CD14-positive monocyte (primary cell): ENCODE results near the gene SAMHD1. TPM values are rescaled to one million over a fixed set of nuclear protein-coding genes. Genes with fewer than 3 reads are reported as not detected.
"Not testable (repeated sequence)": the region's sequence is repeated elsewhere in the genome, so short reads cannot be mapped to it uniquely, and the experiment has no call there.

Source experiments
- DNase-seq, 3 donors: peaks; one replicate each; pipeline ENCODE4 v3.0.0-alpha.2; 2011 to 2022
- H2AFZ ChIP-seq: 2 replicates; pipeline ENCODE4 v1.6.0; 2012; ENCODE audit warnings: mild to moderate bottlenecking, low read depth, low read length, inconsistent platforms; ENCODE audit not compliant: insufficient read depth, poor library complexity, severe bottlenecking
- H3K27ac ChIP-seq, 2 donors: 1 replicate in 1 of 2; 2 replicates in 1 of 2; pipeline ENCODE4 v1.5.1; 2012 to 2013; ENCODE audit warnings: low read length in 2 of 2, control low read depth in 1 of 2, inconsistent platforms in 1 of 2, low read depth in 1 of 2, mild to moderate bottlenecking in 1 of 2
- H3K27me3 ChIP-seq, 2 donors: one replicate each; pipeline versions ENCODE4 v1.6.0 to v1.6.1; 2011 to 2013; ENCODE audit warnings: low read length in 2 of 2; ENCODE audit not compliant: control insufficient read depth in 2 of 2, insufficient read depth in 2 of 2
- H3K36me3 ChIP-seq, 2 donors: replicated peaks in 1 of 2; 1 replicate in 1 of 2; 2 replicates in 1 of 2; pipeline versions ENCODE4 v1.5.1 to v1.6.1; 2012 to 2013; ENCODE audit warnings: low read length in 2 of 2, control low read depth in 1 of 2, inconsistent platforms in 1 of 2, mild to moderate bottlenecking in 1 of 2; ENCODE audit not compliant: insufficient read depth in 2 of 2, control insufficient read depth in 1 of 2
- H3K4me1 ChIP-seq, 2 donors: 1 replicate in 1 of 2; 2 replicates in 1 of 2; pipeline versions ENCODE4 v1.5.1 to v1.6.1; 2012 to 2013; ENCODE audit warnings: low read length in 2 of 2, control low read depth in 1 of 2, inconsistent platforms in 1 of 2, mild to moderate bottlenecking in 1 of 2, moderate library complexity in 1 of 2; ENCODE audit not compliant: insufficient read depth in 2 of 2, control insufficient read depth in 1 of 2
- H3K4me2 ChIP-seq: replicated peaks from 2 replicates; pipeline ENCODE3; 2012; ENCODE audit warnings: low read length, moderate library complexity, mild to moderate bottlenecking; ENCODE audit not compliant: poor library complexity, severe bottlenecking; ENCODE audit errors: extremely low read depth
- H3K4me3 ChIP-seq, 3 experiments: fragments of 200-600 bp in 1 of 3; sonication (generic) in 1 of 3; replicated peaks in 1 of 3; 1 replicate in 2 of 3; 2 replicates in 1 of 3; pipeline ENCODE4 v1.5.1; 2011 to 2013; ENCODE audit warnings: low read length in 3 of 3, mild to moderate bottlenecking in 3 of 3, control low read depth in 2 of 3, low read depth in 2 of 3, inconsistent platforms in 1 of 3, moderate library complexity in 1 of 3
- H3K79me2 ChIP-seq: 2 replicates; pipeline ENCODE4 v1.6.0; 2012; ENCODE audit warnings: mild to moderate bottlenecking, control low read depth, inconsistent platforms, low read length, moderate library complexity; ENCODE audit not compliant: insufficient read depth
- H3K9ac ChIP-seq: 2 replicates; pipeline ENCODE4 v1.6.0; 2017; ENCODE audit warnings: low read length, mild to moderate bottlenecking; ENCODE audit not compliant: insufficient read depth, poor library complexity, severe bottlenecking
- H3K9me3 ChIP-seq, 2 donors: replicated peaks in 1 of 2; 1 replicate in 1 of 2; 2 replicates in 1 of 2; pipeline versions ENCODE4 v1.5.1 to v1.6.1; 2012 to 2013; ENCODE audit warnings: low read length in 2 of 2, control low read depth in 1 of 2; ENCODE audit not compliant: control insufficient read depth in 1 of 2, insufficient read depth in 1 of 2
- H4K20me1 ChIP-seq: 2 replicates; pipeline ENCODE4 v1.6.0; 2012; ENCODE audit warnings: mild to moderate bottlenecking, low read length, control low read depth, moderate library complexity; ENCODE audit not compliant: insufficient read depth
- H3K27ac Mint-ChIP-seq, 7 donors: one replicate each; pipeline ENCODE4 v1.8.0; 2020; ENCODE audit warnings: mild to moderate bottlenecking in 7 of 7, mixed read lengths in 7 of 7, moderate library complexity in 6 of 7, inconsistent platforms in 2 of 7
- H3K27me3 Mint-ChIP-seq, 3 donors: one replicate each; pipeline ENCODE4 v1.8.0; 2021 to 2022; ENCODE audit warnings: low read depth in 3 of 3, mild to moderate bottlenecking in 3 of 3, mixed read lengths in 3 of 3, moderate library complexity in 3 of 3, inconsistent platforms in 1 of 3
- H3K36me3 Mint-ChIP-seq, 2 donors: one replicate each; pipeline ENCODE4 v1.8.0; 2020; ENCODE audit warnings: mixed read lengths in 2 of 2, inconsistent platforms in 1 of 2, mild to moderate bottlenecking in 1 of 2
- H3K4me1 Mint-ChIP-seq: one replicate; pipeline ENCODE4 v1.8.0; 2020; ENCODE audit warnings: mild to moderate bottlenecking, mixed read lengths
- H3K4me3 Mint-ChIP-seq, 2 donors: one replicate each; pipeline ENCODE4 v1.8.0; 2020; ENCODE audit warnings: mild to moderate bottlenecking in 2 of 2, mixed read lengths in 2 of 2, moderate library complexity in 1 of 2
- H3K9me3 Mint-ChIP-seq, 7 donors: one replicate each; pipeline ENCODE4 v1.8.0; 2020 to 2022; ENCODE audit warnings: mixed read lengths in 7 of 7, mild to moderate bottlenecking in 6 of 7, moderate library complexity in 6 of 7, inconsistent platforms in 2 of 7
- WGBS: methylation state at CpG from one replicate; pipeline ENCODE4 v1.1.5; 2013; ENCODE audit warnings: missing lambda C conversion rate; ENCODE audit not compliant: insufficient coverage; 5-methylcytosine and 5-hydroxymethylcytosine counted together
- intact Hi-C, 2 donors: fragments of 100-400 bp; cut with micrococcal nuclease; formaldehyde crosslinking; loops; one replicate each; pipeline versions ENCODE4 v1.15.0 to v1.15.1; 2023
- polyA plus RNA-seq, 3 donors: library from polyadenylated mRNA; depleted of rRNA in 1 of 3; unstranded in 2 of 3; stranded (reverse) in 1 of 3; fragments of 300-500 nt in 2 of 3; fragments of >200 nt in 1 of 3; fragmentation: Illumina TruSeq in 2 of 3; gene quantifications; 1 replicate in 2 of 3; 2 replicates in 1 of 3; pipeline ENCODE4 v1.2.3, GENCODE V29; 2012 to 2021
- TF ChIP-seq, protein P1 (sequence below): fragments of 200-600 bp; IDR thresholded peaks from one replicate; pipeline ENCODE4 v1.8.0; 2022; ENCODE audit warnings: antibody characterized with exemption, mild to moderate bottlenecking

SAMHD1 gene
- polyA plus RNA-seq, 3 donors: 232 to 796 (median 590) TPM

DNA sequence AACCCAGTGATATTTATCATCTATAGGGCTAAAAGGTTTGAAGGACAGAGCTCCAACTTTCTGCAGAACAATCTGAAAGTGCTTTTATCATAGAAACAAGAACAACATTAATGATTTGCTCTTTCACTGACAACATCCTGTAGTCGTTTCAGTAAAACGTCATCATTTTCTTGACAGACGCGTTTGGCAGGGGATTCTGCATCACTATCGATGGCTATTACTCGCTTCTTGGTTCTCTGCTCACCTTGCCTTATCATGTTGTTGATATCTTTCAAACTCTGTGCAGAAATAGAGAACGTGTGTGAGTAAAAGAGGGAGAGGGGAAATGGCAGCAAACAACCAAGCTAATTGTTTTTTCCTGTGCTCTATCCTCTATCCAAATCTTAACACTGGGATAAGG, 47.1 kb upstream of the SAMHD1 start:
- no peaks in the 10 kb centered on the region for H4K20me1 ChIP-seq
- peaks cover 26 to 35% of the 10 kb centered on the region in 2 donors for H3K36me3 Mint-ChIP-seq
- peak overlapping the region in 1 of 7 donors; percentile 33 for H3K27ac Mint-ChIP-seq
- H3K4me1 Mint-ChIP-seq: peaks cover 7% of the 10 kb centered on the region
- intact Hi-C loops: no loop called here
- peaks cover 0 to 26% of the 10 kb centered on the region in 2 donors for H3K36me3 ChIP-seq
- TF ChIP-seq, protein P1, sequence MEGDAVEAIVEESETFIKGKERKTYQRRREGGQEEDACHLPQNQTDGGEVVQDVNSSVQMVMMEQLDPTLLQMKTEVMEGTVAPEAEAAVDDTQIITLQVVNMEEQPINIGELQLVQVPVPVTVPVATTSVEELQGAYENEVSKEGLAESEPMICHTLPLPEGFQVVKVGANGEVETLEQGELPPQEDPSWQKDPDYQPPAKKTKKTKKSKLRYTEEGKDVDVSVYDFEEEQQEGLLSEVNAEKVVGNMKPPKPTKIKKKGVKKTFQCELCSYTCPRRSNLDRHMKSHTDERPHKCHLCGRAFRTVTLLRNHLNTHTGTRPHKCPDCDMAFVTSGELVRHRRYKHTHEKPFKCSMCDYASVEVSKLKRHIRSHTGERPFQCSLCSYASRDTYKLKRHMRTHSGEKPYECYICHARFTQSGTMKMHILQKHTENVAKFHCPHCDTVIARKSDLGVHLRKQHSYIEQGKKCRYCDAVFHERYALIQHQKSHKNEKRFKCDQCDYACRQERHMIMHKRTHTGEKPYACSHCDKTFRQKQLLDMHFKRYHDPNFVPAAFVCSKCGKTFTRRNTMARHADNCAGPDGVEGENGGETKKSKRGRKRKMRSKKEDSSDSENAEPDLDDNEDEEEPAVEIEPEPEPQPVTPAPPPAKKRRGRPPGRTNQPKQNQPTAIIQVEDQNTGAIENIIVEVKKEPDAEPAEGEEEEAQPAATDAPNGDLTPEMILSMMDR: no peak
- no peak overlapping the region for H3K4me2 ChIP-seq
- H2AFZ ChIP-seq: no peak overlapping the region
- no peaks in the 10 kb centered on the region for H3K27me3 Mint-ChIP-seq
- no peaks in the 10 kb centered on the region for H3K9me3 ChIP-seq
- no peak overlapping the region for H3K27ac ChIP-seq
- H3K4me3 Mint-ChIP-seq: no peak overlapping the region
- H3K4me1 ChIP-seq: peaks cover 3% of the 10 kb centered on the region in 2 donors
- H3K79me2 ChIP-seq: peaks cover 10% of the 10 kb centered on the region
- peaks cover 0 to 2% (median 0%) of the 10 kb centered on the region in 7 donors for H3K9me3 Mint-ChIP-seq
- no peak overlapping the region for H3K9ac ChIP-seq
- 92% methylated on average over 6 of the region's 7 CpGs for WGBS
- no peak overlapping the region for H3K4me3 ChIP-seq
- H3K27me3 ChIP-seq: no peaks in the 10 kb centered on the region
- DNase-seq: no peak

DNA sequence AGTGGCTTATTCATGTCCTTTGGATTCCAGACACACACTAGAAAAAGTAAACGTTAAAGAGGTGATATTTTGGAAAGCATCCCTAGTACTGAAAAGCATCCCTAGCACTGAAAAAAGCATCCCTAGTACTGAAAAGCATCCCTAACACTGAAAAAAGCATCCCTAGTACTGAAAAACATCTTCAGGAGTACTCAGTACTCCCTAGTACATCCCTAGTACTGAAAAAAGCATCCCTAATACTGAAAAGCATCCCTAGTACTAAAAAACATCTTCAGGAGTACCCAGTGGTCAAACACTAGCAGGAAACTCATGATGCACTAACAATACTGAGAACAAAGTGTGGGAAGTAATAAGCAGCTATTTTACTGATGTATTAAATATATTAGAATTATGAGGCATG, 45.6 kb upstream of the SAMHD1 start:
- peaks cover 4 to 6% of the 10 kb centered on the region in 2 donors for H3K9me3 ChIP-seq
- no peak overlapping the region for H3K27ac Mint-ChIP-seq
- peaks cover 6% of the 10 kb centered on the region for H3K4me1 Mint-ChIP-seq
- H3K4me2 ChIP-seq: no peak overlapping the region
- H3K36me3 Mint-ChIP-seq: peaks cover 23 to 32% of the 10 kb centered on the region in 2 donors
- H3K4me1 ChIP-seq: peaks cover under 1 to 2% of the 10 kb centered on the region in 2 donors
- intact Hi-C loops: no loop called here
- H3K9me3 Mint-ChIP-seq: peaks cover 7 to 12% (median 11%) of the 10 kb centered on the region in 7 donors
- no peaks in the 10 kb centered on the region for H3K27me3 Mint-ChIP-seq
- TF ChIP-seq, protein P1: no peak
- no peak overlapping the region for H2AFZ ChIP-seq
- no peak for DNase-seq
- peaks cover 5% of the 10 kb centered on the region for H3K79me2 ChIP-seq
- H3K27ac ChIP-seq: no peak overlapping the region
- no peaks in the 10 kb centered on the region for H4K20me1 ChIP-seq
- H3K4me3 ChIP-seq: no peak overlapping the region
- peaks cover 0 to 26% of the 10 kb centered on the region in 2 donors for H3K36me3 ChIP-seq
- WGBS: no CpG with 5 or more reads among the region's 1 CpG
- H3K4me3 Mint-ChIP-seq: no peak overlapping the region
- no peak overlapping the region for H3K9ac ChIP-seq
- no peaks in the 10 kb centered on the region for H3K27me3 ChIP-seq

DNA sequence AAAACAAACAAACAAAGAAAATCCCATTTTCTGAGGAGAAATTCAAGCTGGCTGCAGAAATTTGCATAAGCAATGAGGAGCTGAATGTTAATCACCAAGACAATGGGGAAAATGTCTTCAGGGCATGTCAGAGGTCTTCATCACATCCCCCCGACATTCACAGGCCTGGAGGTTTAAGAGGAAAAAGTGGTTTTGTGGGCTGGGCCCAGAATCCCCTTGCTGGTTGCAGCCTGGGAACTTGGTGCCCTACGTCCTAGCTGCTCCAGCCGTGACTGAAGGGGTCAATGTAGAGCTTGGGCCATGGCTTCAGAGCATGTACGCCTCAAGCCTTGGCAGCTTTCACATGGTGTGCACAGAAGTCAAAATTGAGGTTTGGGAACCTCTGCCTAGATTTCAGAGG, 42.7 kb upstream of the SAMHD1 start:
- H3K79me2 ChIP-seq, H3K9me3 ChIP-seq, H4K20me1 ChIP-seq, H3K4me3 Mint-ChIP-seq, H3K9ac ChIP-seq, H3K27me3 Mint-ChIP-seq, H3K27ac ChIP-seq, intact Hi-C loops, DNase-seq, H3K4me3 ChIP-seq, H3K4me2 ChIP-seq, H3K27me3 ChIP-seq, H2AFZ ChIP-seq: not testable (repeated sequence)
- 100% methylated on average over 3 of the region's 4 CpGs for WGBS
- peaks cover 30% of the 10 kb centered on the region in 2 donors for H3K4me1 ChIP-seq
- H3K36me3 ChIP-seq: peaks cover 0 to 26% of the 10 kb centered on the region in 2 donors
- peaks cover 7 to 12% (median 11%) of the 10 kb centered on the region in 7 donors for H3K9me3 Mint-ChIP-seq
- peaks cover 31% of the 10 kb centered on the region for H3K4me1 Mint-ChIP-seq
- H3K36me3 Mint-ChIP-seq: peaks cover 23 to 32% of the 10 kb centered on the region in 2 donors
- H3K27ac Mint-ChIP-seq: peak overlapping the region in 1 of 7 donors; percentile 26
